NCI-H1694 (cell line): Measurements from ENCODE around the gene IP6K1.
"Not testable (repeated sequence)": the region's sequence is repeated elsewhere in the genome, so short reads cannot be mapped to it uniquely, and the experiment has no call there.

Experiments
- DNase-seq: peaks from one replicate; lab custom pipeline; 2025; lab: John Stamatoyannopoulos, UW

Gene IP6K1

DNA sequence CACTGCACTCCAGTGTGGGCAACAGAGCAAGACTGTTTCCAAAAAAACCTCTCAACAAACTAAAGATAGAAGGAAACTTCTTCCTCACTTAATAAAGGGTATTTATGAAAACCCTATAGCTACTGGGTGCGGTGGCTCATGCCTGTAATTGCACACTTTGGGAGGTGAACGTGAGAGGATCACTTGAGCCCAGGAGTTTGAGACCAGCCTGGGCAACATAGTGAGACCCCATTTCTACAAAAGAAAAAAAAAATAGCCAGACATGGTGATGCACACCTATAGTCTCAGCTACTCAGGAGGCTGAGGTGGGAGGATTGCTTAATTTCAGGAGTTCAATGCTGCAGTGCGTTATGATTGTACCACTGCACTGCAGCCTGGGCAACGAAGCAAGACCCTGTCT, 22.4 kb downstream of the IP6K1 start:
- DNase-seq, result no peak

DNA sequence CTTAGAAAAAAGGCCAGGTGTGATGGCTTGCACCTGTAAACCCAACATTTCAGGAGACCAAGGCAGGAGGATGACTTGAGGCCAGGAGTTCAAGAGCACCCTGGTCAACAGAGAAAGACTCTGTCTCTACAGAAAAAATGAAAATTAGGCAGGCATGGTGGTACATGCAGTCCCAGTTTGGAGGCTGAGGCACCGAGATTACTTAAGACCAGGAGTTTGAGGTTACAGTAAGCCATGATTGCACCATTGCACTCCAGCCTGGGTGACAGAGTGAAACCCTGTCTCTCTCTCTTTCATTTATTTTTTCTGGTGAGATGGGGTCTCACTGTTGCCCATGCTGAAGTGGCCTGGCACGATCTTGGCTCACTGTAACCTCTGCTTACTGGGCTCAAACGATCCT, 24.7 kb downstream of the IP6K1 start:
- no peak for DNase-seq

DNA sequence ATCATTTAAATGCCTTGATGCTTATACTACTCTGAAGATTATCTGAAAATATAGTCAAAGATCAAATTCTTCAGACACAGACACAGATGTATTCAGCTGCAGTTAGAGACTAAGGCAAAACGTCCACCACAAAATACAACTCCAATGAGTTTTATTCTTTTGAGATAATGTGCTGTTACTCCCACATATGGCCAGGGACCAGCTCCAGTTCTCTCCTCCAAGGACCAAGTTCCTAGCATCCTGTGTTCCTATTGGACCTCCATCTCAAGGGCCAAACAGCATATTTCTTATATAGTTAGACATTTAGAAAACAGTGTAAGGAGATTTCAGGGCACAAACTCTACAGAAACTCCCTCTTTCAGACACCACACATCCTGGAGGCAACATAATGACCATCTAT, 27.1 kb downstream of the IP6K1 start:
- DNase-seq, result no peak

DNA sequence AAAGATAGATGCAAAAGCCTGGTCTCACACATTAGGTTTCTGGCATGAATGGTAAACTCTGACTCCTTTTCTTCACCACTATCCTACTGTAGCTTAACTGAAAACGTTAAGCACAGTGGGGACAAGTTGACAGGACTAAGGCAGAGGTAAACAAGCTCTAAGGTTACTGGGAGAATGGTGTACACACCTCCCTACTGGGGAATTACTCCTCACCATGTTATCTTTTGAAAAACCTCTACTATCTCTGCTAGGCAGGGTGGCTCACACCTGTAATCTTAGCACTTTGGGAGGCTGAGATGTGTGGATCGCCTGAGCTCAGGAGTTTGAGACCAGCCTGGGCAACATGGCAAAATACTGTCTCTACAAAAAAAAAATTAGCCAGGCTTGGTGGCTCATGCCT, 29.1 kb downstream of the IP6K1 start:
- no peak for DNase-seq

DNA sequence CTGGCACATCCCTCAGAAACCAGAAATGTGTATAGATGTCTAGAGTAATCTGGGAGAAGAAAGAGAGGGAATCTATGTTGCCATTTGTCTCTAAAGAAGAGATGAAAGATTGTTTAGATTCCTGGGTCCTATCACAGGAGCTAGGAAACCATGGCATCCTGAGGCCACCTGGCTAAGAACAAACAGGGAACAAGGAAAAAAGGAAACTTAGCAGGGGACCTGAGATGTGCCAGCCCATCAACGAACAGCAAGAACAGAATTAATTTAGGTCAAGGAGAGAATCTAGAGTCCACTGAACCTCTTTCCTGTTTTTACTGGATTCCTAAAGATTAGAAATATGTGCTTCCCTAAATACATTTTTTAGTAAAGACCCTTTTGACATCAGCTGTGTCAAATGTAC, 30.3 kb downstream of the IP6K1 start:
- no peak for DNase-seq

DNA sequence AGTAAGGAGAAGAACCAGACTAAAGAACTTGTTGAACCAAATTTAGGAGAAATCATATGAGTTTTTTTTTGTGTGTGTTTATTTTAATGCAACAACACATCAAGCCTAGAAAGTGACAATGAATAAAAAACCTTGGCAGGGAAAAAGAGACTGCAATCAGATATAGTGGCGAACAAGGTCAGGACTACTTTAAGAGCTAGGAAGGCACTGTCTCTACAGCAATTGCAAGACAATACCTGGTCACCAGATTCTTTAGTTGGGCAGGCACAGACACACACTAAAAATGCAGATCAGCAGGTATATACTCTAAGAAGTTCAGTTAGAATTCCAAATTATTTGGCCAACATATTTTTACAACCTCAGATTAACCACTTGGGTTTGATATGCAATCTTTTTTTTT, 31.8 kb downstream of the IP6K1 start:
- no peak for DNase-seq

DNA sequence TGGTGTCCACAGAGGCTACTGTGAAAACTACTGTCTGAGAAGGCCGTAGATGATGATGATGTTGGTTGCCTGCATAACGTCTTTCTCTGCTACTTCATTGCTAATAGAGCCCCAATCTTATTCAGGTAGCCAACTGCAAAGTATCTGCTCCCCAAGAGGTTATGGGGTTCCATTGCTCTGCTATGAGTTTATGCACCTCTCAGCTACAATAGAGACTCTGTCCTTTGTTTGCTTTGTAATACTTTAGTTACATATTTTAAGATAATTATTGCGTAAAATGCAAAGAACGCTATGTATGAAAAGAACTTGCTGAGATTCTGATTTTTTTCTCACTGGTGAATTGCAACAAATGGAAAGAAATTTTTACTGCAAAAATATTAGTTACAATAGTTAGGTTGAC, 34.8 kb downstream of the IP6K1 start:
- DNase-seq, result no peak

DNA sequence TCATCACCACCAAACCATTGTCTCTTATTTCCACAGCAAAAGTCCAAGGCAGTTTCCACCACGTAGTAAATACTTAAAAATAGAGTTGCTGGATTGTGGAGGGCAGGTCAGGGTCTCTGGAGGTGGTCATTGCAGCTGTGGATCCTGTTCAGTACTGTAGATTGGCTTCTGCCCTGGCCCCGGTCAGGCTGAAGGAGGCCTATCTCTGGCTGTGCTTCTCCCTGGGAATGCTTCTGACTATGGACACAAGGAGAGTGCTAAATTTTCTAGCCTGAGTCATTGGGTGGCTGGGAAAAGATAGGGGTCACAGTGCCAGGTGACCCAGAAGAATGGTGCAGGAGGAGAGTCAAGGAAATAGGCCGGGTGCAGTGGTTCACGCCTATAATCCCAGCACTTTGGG, 36.3 kb downstream of the IP6K1 start:
- no peak for DNase-seq

DNA sequence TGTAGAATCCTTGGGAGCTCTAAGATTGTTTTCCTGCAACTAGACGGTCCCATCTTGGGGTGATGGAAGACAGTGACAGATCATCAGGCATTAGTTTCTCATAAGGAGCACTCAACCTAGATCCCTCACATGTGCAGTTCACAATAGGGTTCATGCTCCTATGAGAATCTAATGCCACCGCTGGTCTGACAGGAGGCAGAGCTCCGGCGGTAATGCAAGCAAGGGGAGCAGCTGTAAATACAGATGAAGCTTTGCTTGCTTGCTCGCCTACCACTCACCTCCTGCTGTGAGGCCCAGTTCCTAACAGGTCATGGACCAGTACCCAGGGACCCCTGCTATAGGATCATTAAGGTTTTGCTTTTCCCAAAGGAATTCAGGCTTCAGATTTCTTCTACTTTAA, 37.5 kb downstream of the IP6K1 start:
- DNase-seq, result not testable (repeated sequence)

DNA sequence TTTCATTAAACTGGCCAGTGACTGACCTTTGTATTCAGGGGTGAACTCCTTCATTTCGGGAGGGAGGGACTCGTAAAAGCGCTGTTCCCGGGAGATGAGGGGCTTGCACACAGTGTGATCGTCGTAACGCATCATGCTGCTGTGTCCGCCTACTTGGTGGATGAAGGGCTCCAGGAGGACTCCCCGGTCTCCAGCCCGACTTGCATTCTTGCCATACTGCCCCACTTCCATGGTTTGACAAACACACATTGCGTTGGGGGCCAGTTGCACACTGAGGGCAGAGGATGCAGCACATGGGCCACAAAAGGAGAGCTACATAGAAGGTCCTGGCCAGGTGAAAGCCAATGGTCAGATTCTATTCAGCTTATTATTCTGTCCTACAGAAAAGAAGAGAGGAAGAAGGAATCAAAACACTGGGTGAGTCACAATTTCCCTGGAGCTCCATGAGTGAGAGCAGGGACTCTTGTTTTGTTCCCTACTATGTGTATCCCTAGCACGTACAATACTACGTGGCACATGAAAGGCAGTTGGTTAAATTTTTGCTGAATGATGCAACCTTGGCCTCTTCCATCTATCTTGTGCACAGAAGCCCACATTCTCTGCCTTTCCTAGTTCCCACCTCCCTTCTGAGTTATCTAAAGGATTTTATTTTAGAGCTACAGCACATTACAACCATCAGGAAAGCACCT, 38.4 kb downstream of the IP6K1 start:
- DNase-seq, result no peak

DNA sequence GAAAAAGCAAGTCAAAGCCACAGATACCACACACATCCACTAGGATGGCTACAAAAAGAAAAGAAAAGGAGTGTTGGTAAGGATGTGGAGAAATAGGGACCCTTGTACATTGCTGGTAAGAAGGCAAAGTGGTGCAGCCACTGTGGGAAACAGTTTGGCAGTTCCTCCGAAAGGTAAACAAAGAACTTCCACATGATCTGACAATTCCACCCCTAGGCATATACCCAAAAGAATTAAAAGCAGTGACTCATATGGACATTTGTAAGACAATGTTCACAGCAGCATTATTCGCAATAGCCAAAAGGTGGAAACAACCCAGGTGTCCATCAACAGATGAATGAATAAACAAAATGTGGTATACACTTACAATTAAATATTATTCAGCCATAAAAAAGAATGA, 40.4 kb downstream of the IP6K1 start:
- no peak for DNase-seq

DNA sequence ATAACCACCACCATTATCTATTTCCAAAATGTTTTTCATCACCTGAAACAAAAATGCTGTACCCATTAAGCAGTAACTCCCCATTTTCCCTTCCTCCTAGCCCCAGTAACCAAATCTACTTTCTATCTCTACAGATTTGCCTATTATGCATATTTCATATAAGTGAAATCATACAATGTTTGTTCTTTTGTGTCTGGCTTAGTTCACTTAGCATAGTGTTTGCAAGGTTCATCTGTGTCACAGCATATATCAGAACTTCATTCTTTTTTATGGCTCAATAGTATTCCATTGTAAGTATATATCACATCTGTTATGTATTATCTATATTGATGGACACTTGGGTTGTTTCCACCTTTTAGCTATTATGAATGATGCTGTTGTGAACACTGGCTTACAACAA, 45.9 kb downstream of the IP6K1 start:
- no peak for DNase-seq

DNA sequence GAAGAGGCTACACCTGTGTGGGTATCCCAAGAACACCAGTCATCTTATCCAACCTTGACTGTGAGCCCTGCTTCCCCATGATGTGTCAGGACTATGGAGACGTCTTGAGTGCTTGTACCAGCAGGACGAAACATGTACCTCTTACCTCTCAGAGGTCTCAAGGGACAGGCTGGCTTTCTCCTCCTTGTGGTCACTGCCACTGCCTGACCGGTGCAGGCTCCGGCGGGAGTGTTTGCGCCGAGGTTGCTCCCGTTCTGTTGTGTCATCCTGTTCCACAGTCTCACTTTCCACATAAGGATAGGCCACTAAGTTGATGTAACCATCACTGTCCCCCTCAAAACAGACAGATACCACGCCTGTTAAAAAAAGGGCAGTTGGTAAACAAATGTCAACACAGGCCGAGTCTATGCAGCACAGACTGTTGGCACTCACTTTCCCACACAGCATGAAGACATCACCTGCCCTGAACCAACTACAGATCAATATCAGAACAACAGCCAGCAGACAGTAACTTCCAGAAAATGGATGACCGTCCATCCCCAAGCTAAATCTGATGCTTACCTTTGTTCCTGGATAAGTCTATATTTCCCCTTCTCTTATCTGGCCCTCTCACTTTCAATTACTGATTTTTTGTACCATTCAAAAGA, 48.2 kb downstream of the IP6K1 start:
- DNase-seq, result no peak

DNA sequence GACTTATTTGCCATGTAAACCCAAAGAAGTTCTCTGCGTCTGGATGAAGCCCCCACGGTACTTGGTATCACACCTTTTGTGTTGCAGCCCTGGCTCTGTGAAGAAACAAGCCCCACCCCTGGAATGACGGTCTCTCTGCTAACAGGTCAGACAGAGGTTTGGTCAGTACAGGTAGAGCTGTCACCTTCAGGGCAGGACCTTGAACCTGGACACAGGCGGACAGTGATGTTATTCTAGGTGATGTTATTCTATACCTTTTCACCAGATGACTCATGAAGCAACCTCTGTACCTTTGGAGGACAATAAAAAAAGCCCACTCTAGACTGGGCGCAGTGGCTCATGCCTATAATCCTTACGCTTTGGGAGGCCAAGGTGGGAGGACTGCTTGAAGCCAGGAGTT, 51.6 kb downstream of the IP6K1 start:
- DNase-seq, result no peak

DNA sequence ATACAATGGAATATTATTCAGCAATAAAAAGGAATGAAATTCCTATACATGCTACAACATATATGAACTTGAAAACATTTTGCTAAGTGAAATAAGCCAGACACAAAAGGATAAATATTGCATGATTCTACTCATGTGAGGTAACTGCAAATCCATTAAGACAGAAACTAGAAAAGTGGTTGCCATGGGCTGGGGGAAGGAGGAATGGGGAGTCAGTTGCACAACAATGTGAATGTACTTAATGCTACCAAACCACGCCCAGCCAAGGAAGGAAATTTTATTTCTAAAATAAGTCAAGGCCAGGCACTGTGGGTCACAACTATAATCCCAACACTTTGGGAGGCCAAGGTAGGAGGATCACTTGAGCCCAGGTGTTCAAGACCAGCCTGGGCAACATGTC, 52.8 kb downstream of the IP6K1 start:
- DNase-seq, result no peak

DNA sequence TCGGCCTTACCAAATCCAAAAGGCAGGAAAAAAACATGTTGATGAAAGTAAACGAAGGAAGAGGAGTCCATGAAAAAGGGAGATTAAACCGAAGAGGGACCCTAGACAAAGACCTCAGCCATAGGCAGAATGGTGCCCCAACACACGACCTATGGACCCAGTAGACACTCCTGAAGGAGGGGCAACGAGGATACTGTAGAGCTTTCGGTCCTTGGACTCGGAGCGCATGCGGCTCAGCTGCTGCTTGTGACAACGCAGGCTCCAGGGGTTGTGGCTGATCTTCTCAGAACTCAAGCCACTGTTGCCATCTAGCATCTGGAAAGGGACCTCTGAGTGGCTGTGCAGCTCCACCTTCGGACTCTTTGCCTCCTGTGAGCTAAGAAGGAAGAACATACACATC, 53.7 kb downstream of the IP6K1 start:
- DNase-seq, result no peak

DNA sequence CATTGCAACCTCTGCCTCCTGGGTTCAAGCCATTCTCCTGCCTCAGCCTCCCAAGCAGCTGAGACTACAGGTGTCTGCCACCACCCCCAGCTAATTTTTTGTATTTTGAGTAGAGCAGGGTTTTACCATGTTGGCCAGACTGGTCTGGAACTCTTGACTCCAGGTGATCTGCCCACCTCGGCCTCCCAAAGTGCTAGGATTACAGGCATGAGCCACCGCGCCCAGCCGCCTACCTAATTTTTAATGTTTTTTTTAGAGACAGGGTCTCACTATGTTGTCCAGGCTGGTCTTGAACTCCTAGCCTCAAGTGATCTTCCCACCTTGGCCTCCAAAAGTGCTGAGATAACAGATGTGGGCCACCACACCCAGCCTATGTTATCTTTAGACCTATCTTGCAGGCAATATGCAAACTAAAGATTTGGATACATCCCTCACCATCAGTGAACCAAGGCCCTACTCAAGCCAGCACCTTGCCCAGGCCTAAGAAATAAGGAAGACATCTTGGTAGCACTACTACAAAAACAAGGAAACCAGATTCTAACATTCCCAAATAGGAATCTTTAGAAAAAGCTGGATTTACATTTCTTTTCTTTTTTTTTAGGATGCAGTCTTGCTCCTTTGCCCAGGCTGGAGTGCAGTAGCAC, 56.3 kb downstream of the IP6K1 start:
- no peak for DNase-seq

DNA sequence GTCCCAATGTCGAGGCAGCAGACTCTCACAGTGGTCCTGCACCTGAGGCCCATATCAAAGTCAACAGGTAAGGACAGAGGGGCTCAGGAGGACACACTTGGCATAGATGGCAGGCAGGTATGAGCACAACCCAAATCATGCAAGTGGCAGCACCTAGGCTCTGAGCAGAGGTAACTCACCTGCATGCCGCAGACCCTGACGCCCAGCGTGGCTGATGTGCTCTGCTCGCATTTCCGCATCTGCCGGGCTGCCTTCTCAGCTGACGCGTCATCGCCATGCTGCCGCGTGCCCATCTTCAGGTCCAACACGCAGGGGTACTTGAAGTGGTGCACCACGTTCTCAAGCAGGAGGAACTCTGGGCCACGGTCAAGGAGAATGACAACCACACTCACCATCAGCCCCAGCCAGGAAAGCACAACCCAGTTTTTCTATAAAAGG, 58.4 kb downstream of the IP6K1 start:
- DNase-seq, result no peak

DNA sequence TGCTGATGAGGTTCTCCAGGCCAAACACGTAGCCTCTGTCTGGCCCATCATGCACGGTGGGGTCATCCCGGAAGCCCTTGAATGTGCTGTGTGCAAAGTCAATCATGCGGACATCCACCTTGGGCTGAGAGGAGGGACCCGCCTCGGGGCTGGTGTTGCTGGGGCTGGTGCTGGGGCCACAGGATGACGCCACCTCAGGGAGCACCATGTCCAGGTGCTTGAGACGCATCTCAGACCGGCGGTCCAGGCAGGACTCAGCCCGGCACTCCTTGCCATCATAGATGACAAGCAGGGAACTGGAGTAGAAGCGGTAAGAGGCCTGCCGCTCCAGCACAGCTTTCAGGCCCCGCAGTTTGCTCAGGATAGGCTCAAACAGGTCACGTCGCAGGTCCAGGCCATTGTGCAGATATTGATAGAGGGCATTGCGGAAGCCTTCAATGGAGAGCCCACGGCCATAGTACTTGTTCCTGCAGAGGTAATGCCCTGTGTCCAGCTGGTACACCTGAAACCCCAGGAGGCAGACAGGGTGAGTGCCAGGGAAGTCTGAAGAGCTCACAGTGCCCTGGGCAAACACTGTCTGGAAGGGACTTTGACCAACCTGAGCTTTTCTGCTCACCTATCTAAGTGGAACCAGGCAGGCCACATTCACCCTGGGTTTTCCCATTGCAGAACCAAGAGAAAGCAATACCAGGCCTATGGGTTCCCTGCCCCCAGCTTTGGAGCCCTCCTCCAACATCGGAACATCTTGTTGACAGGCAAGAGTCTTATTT, 59.0 kb downstream of the IP6K1 start:
- no peak for DNase-seq

DNA sequence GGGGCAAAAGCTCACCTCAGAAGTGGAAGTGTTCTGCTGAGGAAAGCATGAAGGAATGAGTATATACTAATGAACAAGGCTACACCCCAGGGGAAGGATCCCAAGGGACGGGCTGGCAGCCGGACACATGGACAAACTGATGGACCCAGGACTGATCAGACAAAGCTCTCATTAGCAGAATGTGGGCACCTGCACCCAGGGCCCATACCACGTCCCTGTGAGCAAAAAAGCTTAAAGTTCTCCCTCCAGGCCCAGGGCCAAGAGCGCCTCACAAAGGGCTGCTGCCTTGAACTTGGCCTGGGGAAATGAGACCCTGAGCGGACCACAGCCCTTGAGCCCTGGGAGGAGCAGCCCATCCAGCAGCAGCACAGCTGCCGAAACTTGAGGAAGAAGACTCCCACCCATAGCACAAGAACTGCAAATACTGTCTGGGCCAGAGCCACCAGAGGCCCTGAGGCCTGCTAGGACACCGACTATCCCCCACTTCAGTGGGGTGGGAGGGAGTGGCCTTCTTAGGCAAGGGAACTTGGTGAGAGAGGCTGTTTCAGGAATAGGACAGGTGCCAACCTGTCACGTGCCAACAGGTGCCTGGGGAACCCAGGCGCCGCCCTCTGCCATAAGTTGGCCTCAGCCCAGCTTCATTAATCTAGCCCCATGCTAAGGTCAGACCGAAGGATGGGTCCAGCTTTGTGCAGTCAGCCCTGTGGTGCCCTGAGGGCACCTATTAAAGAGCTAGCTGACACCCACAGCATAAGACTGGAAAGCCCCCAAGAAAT, 60.2 kb downstream of the IP6K1 start:
- no peak for DNase-seq

DNA sequence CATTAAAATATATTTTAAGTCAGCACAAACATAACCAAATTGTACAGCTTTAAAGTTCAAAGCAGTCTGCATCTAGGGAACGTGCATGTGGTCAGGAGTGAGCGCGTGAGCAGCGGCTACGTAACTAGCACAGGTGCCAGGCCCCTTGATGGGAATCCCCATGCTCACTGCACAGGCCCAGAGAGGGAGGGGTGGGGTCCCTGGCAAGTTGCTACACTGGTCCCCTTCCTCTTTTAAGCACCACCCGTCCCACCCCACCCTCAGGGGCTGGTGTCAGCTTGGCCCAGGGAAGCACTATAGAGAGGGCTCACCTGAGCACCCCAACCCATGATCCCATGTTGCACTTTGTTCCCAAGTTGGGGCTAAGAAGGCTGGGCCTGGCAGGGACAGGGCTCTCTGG, 61.8 kb downstream of the IP6K1 start:
- no peak for DNase-seq
